K562 (cell line): ENCODE results near the gene TM9SF3. TPM values are rescaled to one million over a fixed set of nuclear protein-coding genes. Genes with fewer than 3 reads are reported as not detected.

Experiments used
- FOXM1 ChIP-seq, 2 experiments: fragments of 450-650 bp in 1 of 2; sonication (generic) in 1 of 2; formaldehyde crosslinking in 1 of 2; IDR thresholded peaks; 2 replicates each; pipeline versions ENCODE4 v1.6.1 to v1.9.0; 2017 to 2022; ENCODE audit warnings: low read depth in 2 of 2, mild to moderate bottlenecking in 2 of 2, missing genetic modification reagents in 1 of 2, moderate library complexity in 1 of 2
- KLF10 ChIP-seq: fragments of 250-450 bp; sonication (Bioruptor Pico); IDR thresholded peaks from 2 replicates; pipeline ENCODE4 v1.6.1; 2021; ENCODE audit warnings: matching md5 sums
- ZNF311 ChIP-seq: fragments of 250-450 bp; sonication (Bioruptor Pico); IDR thresholded peaks from 2 replicates; pipeline ENCODE4 v1.4.0; 2020; ENCODE audit warnings: mild to moderate bottlenecking, moderate library complexity
- polyA plus RNA-seq, 8 experiments: library from polyadenylated mRNA; depleted of rRNA in 4 of 8; stranded (reverse) in 5 of 8; unstranded in 3 of 8; fragments of >200 nt; fragmentation: Nextera tagmentation in 2 of 8; fragmentation: Illumina TruSeq in 1 of 8; extraction: Ambion mirVana in 2 of 8; extraction: Trizol in 1 of 8; gene quantifications; 2 replicates each; pipeline versions ENCODE4 v1.2.1 to v1.2.3, GENCODE V29; 2011 to 2014; ENCODE audit warnings: inconsistent platforms in 1 of 8, missing spikeins in 1 of 8
- total RNA-seq, 7 experiments: library from RNA; depleted of rRNA in 6 of 7; stranded (reverse); fragments of >200 nt in 6 of 7; fragmentation: Illumina TruSeq in 2 of 7; extraction: Trizol in 2 of 7; gene quantifications; 2 replicates each; pipeline versions ENCODE4 v1.2.1 to v1.2.3, GENCODE V29; 2011 to 2021; ENCODE audit warnings: low replicate concordance in 1 of 7
- TF ChIP-seq, protein P1 (sequence below): fragments of 200-600 bp; sonication (generic); IDR thresholded peaks from one replicate; pipeline ENCODE4 v1.6.1; 2012; ENCODE audit warnings: mild to moderate bottlenecking, low read depth, low read length, inconsistent platforms

Gene TM9SF3
- total and polyA plus RNA-seq, 9 of the 15 experiments (the other 6 are each of a cell fraction or from before 2014, with no cell fraction given), result 16.1 to 63.1 (median 34.9) TPM

DNA sequence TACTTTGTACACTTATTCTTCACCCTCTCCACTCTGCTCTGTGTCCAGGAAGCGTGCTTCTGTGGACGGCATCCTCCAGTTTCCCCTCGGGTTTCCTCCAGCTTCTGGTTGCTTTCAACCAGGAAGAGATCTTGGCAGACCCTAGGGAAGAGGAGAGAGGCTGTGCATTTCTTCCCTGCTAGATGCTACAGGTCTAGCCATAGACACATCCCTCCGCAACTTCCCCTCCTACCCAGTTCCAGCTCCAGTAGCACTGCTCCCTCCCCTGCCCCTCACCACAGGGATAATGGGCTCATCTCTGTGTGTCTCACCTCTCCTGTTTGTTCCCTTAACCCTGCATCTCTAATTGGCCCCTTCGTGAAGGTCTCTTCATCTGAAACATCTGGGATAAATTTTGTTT, 89.4 kb downstream of the TM9SF3 start (continued):
- TF ChIP-seq, protein P1, sequence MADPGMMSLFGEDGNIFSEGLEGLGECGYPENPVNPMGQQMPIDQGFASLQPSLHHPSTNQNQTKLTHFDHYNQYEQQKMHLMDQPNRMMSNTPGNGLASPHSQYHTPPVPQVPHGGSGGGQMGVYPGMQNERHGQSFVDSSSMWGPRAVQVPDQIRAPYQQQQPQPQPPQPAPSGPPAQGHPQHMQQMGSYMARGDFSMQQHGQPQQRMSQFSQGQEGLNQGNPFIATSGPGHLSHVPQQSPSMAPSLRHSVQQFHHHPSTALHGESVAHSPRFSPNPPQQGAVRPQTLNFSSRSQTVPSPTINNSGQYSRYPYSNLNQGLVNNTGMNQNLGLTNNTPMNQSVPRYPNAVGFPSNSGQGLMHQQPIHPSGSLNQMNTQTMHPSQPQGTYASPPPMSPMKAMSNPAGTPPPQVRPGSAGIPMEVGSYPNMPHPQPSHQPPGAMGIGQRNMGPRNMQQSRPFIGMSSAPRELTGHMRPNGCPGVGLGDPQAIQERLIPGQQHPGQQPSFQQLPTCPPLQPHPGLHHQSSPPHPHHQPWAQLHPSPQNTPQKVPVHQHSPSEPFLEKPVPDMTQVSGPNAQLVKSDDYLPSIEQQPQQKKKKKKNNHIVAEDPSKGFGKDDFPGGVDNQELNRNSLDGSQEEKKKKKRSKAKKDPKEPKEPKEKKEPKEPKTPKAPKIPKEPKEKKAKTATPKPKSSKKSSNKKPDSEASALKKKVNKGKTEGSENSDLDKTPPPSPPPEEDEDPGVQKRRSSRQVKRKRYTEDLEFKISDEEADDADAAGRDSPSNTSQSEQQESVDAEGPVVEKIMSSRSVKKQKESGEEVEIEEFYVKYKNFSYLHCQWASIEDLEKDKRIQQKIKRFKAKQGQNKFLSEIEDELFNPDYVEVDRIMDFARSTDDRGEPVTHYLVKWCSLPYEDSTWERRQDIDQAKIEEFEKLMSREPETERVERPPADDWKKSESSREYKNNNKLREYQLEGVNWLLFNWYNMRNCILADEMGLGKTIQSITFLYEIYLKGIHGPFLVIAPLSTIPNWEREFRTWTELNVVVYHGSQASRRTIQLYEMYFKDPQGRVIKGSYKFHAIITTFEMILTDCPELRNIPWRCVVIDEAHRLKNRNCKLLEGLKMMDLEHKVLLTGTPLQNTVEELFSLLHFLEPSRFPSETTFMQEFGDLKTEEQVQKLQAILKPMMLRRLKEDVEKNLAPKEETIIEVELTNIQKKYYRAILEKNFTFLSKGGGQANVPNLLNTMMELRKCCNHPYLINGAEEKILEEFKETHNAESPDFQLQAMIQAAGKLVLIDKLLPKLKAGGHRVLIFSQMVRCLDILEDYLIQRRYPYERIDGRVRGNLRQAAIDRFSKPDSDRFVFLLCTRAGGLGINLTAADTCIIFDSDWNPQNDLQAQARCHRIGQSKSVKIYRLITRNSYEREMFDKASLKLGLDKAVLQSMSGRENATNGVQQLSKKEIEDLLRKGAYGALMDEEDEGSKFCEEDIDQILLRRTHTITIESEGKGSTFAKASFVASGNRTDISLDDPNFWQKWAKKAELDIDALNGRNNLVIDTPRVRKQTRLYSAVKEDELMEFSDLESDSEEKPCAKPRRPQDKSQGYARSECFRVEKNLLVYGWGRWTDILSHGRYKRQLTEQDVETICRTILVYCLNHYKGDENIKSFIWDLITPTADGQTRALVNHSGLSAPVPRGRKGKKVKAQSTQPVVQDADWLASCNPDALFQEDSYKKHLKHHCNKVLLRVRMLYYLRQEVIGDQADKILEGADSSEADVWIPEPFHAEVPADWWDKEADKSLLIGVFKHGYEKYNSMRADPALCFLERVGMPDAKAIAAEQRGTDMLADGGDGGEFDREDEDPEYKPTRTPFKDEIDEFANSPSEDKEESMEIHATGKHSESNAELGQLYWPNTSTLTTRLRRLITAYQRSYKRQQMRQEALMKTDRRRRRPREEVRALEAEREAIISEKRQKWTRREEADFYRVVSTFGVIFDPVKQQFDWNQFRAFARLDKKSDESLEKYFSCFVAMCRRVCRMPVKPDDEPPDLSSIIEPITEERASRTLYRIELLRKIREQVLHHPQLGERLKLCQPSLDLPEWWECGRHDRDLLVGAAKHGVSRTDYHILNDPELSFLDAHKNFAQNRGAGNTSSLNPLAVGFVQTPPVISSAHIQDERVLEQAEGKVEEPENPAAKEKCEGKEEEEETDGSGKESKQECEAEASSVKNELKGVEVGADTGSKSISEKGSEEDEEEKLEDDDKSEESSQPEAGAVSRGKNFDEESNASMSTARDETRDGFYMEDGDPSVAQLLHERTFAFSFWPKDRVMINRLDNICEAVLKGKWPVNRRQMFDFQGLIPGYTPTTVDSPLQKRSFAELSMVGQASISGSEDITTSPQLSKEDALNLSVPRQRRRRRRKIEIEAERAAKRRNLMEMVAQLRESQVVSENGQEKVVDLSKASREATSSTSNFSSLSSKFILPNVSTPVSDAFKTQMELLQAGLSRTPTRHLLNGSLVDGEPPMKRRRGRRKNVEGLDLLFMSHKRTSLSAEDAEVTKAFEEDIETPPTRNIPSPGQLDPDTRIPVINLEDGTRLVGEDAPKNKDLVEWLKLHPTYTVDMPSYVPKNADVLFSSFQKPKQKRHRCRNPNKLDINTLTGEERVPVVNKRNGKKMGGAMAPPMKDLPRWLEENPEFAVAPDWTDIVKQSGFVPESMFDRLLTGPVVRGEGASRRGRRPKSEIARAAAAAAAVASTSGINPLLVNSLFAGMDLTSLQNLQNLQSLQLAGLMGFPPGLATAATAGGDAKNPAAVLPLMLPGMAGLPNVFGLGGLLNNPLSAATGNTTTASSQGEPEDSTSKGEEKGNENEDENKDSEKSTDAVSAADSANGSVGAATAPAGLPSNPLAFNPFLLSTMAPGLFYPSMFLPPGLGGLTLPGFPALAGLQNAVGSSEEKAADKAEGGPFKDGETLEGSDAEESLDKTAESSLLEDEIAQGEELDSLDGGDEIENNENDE, result no peak
- TF ChIP-seq KLF10 (no peak), FOXM1 (IDR thresholded peaks at IDR 0.05; ENCODE audit: low read depth) (no peak), FOXM1 (CRISPR knock-in tag; IDR thresholded peaks at IDR 0.05; ENCODE audit: low read depth) (no peak), ZNF311 (no peak)
